SK-N-SH (cell line): ENCODE data around the gene IL6ST. TPM values are rescaled to one million over a fixed set of nuclear protein-coding genes. Genes with fewer than 3 reads are reported as not detected.

Experiments
- CTCF ChIA-PET: fragments of 300-600, 350-600 bp; formaldehyde crosslinking; extraction: SDS; loops from one replicate; lab custom pipeline; 2021; lab: Yijun Ruan, JAX
- POLR2A ChIA-PET: fragments of 350-600 bp; sonication (Branson Sonifier 250); formaldehyde crosslinking; extraction: SDS; loops from one replicate; lab custom pipeline; 2020; ENCODE audit warnings: antibody characterized with exemption, inconsistent platforms; lab: Yijun Ruan, JAX
- DNase-seq: peaks from one replicate; pipeline ENCODE4 v3.0.0; 2012
- H2AFZ ChIP-seq: fragments of 200-600 bp; sonication (generic); 2 replicates; pipeline ENCODE4 v1.8.1; 2016; ENCODE audit warnings: antibody characterized with exemption, mild to moderate bottlenecking, low read depth
- H3F3A ChIP-seq: fragments of 200-600 bp; sonication (generic); replicated peaks from 2 replicates; pipeline ENCODE3; 2016; ENCODE audit warnings: antibody characterized with exemption, mild to moderate bottlenecking; ENCODE audit not compliant: insufficient read depth
- H3K27ac ChIP-seq, 2 experiments: fragments of 200-500 bp in 1 of 2; fragments of 200-600 bp in 1 of 2; sonication (Bioruptor generic) in 1 of 2; sonication (generic), shearing (Covaris generic) in 1 of 2; 2 replicates each; pipeline versions ENCODE4 v1.5.1 to v1.6.1; 2014 to 2016; ENCODE audit warnings: low read depth in 2 of 2, inconsistent platforms in 1 of 2, low read length in 1 of 2, mild to moderate bottlenecking in 1 of 2, mixed read lengths in 1 of 2
- H3K27me3 ChIP-seq: fragments of 200-600 bp; sonication (generic), shearing (Covaris generic); 2 replicates; pipeline ENCODE4 v1.6.1; 2016; ENCODE audit warnings: mixed run types; ENCODE audit not compliant: insufficient read depth
- H3K36me3 ChIP-seq, 2 experiments: fragments of 200-500 bp in 1 of 2; fragments of 200-600 bp in 1 of 2; sonication (Bioruptor generic) in 1 of 2; sonication (generic) in 1 of 2; replicated peaks in 1 of 2; 2 replicates each; pipeline versions ENCODE3 to v1.5.1; 2014 to 2016; ENCODE audit warnings: low read length in 1 of 2, mild to moderate bottlenecking in 1 of 2; ENCODE audit not compliant: insufficient read depth in 2 of 2, control insufficient read depth in 1 of 2
- H3K4me1 ChIP-seq, 2 experiments: fragments of 200-500 bp in 1 of 2; fragments of 200-600 bp in 1 of 2; sonication (Bioruptor generic) in 1 of 2; sonication (generic), shearing (Covaris generic) in 1 of 2; 2 replicates each; pipeline versions ENCODE4 v1.5.1 to v1.6.1; 2014 to 2016; ENCODE audit warnings: low read depth in 1 of 2, low read length in 1 of 2, mixed run types in 1 of 2; ENCODE audit not compliant: insufficient read depth in 2 of 2, control insufficient read depth in 1 of 2
- H3K4me2 ChIP-seq: fragments of 200-600 bp; sonication (generic), shearing (Covaris generic); 2 replicates; pipeline ENCODE4 v1.6.1; 2017; ENCODE audit warnings: mixed run types
- H3K4me3 ChIP-seq, 2 experiments: fragments of 200-500 bp in 1 of 2; fragments of 200-600 bp in 1 of 2; sonication (Bioruptor generic) in 1 of 2; sonication (generic), shearing (Covaris generic) in 1 of 2; 2 replicates each; pipeline versions ENCODE4 v1.5.1 to v1.8.1; 2014 to 2016; ENCODE audit warnings: low read depth in 2 of 2, inconsistent platforms in 1 of 2, low read length in 1 of 2, mild to moderate bottlenecking in 1 of 2, mixed read lengths in 1 of 2, moderate library complexity in 1 of 2
- H3K79me2 ChIP-seq: fragments of 200-600 bp; sonication (generic); 2 replicates; pipeline ENCODE4 v1.8.1; 2017; ENCODE audit warnings: mild to moderate bottlenecking; ENCODE audit not compliant: insufficient read depth
- H3K9ac ChIP-seq: fragments of 200-600 bp; sonication (generic); 2 replicates; pipeline ENCODE4 v1.6.1; 2017; ENCODE audit warnings: mixed run types
- H3K9me2 ChIP-seq: fragments of 200-600 bp; sonication (generic); 2 replicates; pipeline ENCODE4 v1.6.1; 2017; ENCODE audit warnings: mixed run types
- H3K9me3 ChIP-seq: fragments of 200-600 bp; sonication (generic); 2 replicates; pipeline ENCODE4 v1.6.1; 2017; ENCODE audit warnings: mixed run types, mild to moderate bottlenecking, moderate library complexity
- H4K20me1 ChIP-seq: fragments of 200-600 bp; sonication (generic); 2 replicates; pipeline ENCODE4 v1.6.1; 2017; ENCODE audit warnings: mild to moderate bottlenecking, mixed run types; ENCODE audit not compliant: insufficient read depth
- CHD2 ChIP-seq: fragments of 150-350 bp; IDR thresholded peaks from 2 replicates; pipeline ENCODE4 v1.6.1; 2018; ENCODE audit warnings: low read length; ENCODE audit not compliant: partially characterized antibody
- CTCF ChIP-seq: fragments of 200-600 bp; sonication (generic); IDR thresholded peaks from 2 replicates; pipeline ENCODE4 v1.6.1; 2017; ENCODE audit warnings: antibody characterized with exemption, mild to moderate bottlenecking, moderate library complexity
- EP300 ChIP-seq, 2 experiments: IDR thresholded peaks; 2 replicates each; pipeline versions ENCODE4 v1.4.0 to v1.6.1; 2012; ENCODE audit warnings: borderline replicate concordance in 1 of 2, low read depth in 1 of 2, low read length in 1 of 2
- EZH2phosphoT487 ChIP-seq: fragments of 200-600 bp; sonication (generic); IDR thresholded peaks from 2 replicates; pipeline ENCODE4 v1.6.1; 2017; ENCODE audit warnings: low read depth, mixed run types, mild to moderate bottlenecking, antibody characterized with exemption, moderate library complexity, borderline replicate concordance
- FOXJ3 ChIP-seq: sonication (generic); formaldehyde crosslinking; IDR thresholded peaks from 2 replicates; pipeline ENCODE4 v1.5.1; 2020; ENCODE audit warnings: mild to moderate bottlenecking, missing genetic modification reagents
- JUND ChIP-seq: IDR thresholded peaks from 2 replicates; pipeline ENCODE4 v1.4.0; 2012
- MAX ChIP-seq: IDR thresholded peaks from 2 replicates; pipeline ENCODE4 v1.4.0; 2012; ENCODE audit warnings: low read depth
- MEF2A ChIP-seq: IDR thresholded peaks from 2 replicates; pipeline ENCODE4 v1.4.0; 2012; ENCODE audit warnings: low read depth, borderline replicate concordance
- MXI1 ChIP-seq: IDR thresholded peaks from 2 replicates; pipeline ENCODE4 v1.6.1; 2012; ENCODE audit warnings: mild to moderate bottlenecking, low read depth, low read length, improper control_type of control experiment
- POLR2AphosphoS5 ChIP-seq: IDR thresholded peaks from 2 replicates; pipeline ENCODE4 v1.6.1; 2012; ENCODE audit warnings: low read depth, low read length
- RAD21 ChIP-seq: IDR thresholded peaks from 2 replicates; pipeline ENCODE4 v1.6.1; 2012; ENCODE audit warnings: mild to moderate bottlenecking, low read length
- RCOR1 ChIP-seq: fragments of 150-350 bp; IDR thresholded peaks from 2 replicates; pipeline ENCODE4 v1.6.1; 2017; ENCODE audit warnings: antibody characterized with exemption, low read length
- REST ChIP-seq: IDR thresholded peaks from 2 replicates; pipeline ENCODE4 v1.6.1; 2012; ENCODE audit warnings: mild to moderate bottlenecking, low read depth, low read length, moderate library complexity
- SIN3A ChIP-seq: IDR thresholded peaks from 2 replicates; pipeline ENCODE4 v1.6.1; 2012; ENCODE audit warnings: low read depth, mild to moderate bottlenecking, low read length, moderate library complexity, borderline replicate concordance
- TAF1 ChIP-seq: IDR thresholded peaks from 2 replicates; pipeline ENCODE4 v1.6.1; 2012; ENCODE audit warnings: low read depth, mild to moderate bottlenecking, low read length, moderate library complexity, borderline replicate concordance
- TEAD4 ChIP-seq: IDR thresholded peaks from 2 replicates; pipeline ENCODE4 v1.4.0; 2012; ENCODE audit warnings: mild to moderate bottlenecking, borderline replicate concordance; ENCODE audit not compliant: insufficient read depth
- USF1 ChIP-seq: IDR thresholded peaks from 2 replicates; pipeline ENCODE4 v1.4.0; 2012; ENCODE audit warnings: low read depth, borderline replicate concordance
- USF2 ChIP-seq: fragments of 150-350 bp; IDR thresholded peaks from 2 replicates; pipeline ENCODE4 v1.6.1; 2017; ENCODE audit warnings: antibody characterized with exemption, low read length, low read depth, borderline replicate concordance
- WGBS: methylation state at CpG from one replicate; pipeline ENCODE4 v1.1.6; 2017; ENCODE audit warnings: low lambda C conversion rate; 5-methylcytosine and 5-hydroxymethylcytosine counted together
- polyA plus RNA-seq, 3 experiments: library from polyadenylated mRNA; depleted of rRNA; stranded (reverse); fragments of >200 nt; gene quantifications; 2 replicates each; pipeline ENCODE4 v1.2.3, GENCODE V29; 2012

The IL6ST gene
- polyA plus RNA-seq, 1 of the 3 experiments (the other 2 are of a cell fraction): 16.0 TPM

- peaks cover 6% of the 10 kb centered on the region for H3F3A ChIP-seq
- H3K4me1 ChIP-seq: no peaks in the 10 kb centered on the region
- DNase-seq: no peak
- H3K79me2 ChIP-seq: no peaks in the 10 kb centered on the region
- H3K27ac ChIP-seq: no peak overlapping the region
- TF ChIP-seq SIN3A: no peak
- no peak for TF ChIP-seq MXI1
- TF ChIP-seq RCOR1: no peak
- no peak for TF ChIP-seq USF2
- no peak for TF ChIP-seq TAF1
- TF ChIP-seq USF1: no peak
- TF ChIP-seq FOXJ3: no peak
- no peak for TF ChIP-seq POLR2AphosphoS5
- TF ChIP-seq MEF2A: no peak
- TF ChIP-seq JUND: no peak
- no peaks in the 10 kb centered on the region for H3K9me3 ChIP-seq
- H2AFZ ChIP-seq: no peak overlapping the region
- H3K9ac ChIP-seq: no peak overlapping the region
- ChIA-PET POLR2A (no interaction called here), CTCF (no interaction called here)
- WGBS: 88% methylated on average over 4 of the region's 4 CpGs
- H4K20me1 ChIP-seq: no peaks in the 10 kb centered on the region
- no peak overlapping the region for H3K4me2 ChIP-seq
- H3K27me3 ChIP-seq: no peaks in the 10 kb centered on the region
- H3K4me3 ChIP-seq: no peak overlapping the region
- H3K9me2 ChIP-seq: no peaks in the 10 kb centered on the region
- no peaks in the 10 kb centered on the region for H3K36me3 ChIP-seq
These were observed 30.6 kb upstream of the IL6ST start for GRCh38 chr5:56025151-56025885.

- POLR2A ChIA-PET: no interaction called here
- Histone ChIP-seq H3K9ac (no peak overlapping the region), H3K9me3 (no peaks in the 10 kb centered on the region), H3K79me2 (no peaks in the 10 kb centered on the region)
- TF ChIP-seq CHD2 (no peak), MAX (no peak), USF1 (no peak), TEAD4 (no peak), EZH2phosphoT487 (no peak), TAF1 (no peak), JUND (no peak), CTCF (no peak), REST (no peak), RAD21 (no peak), SIN3A (no peak), EP300 (IDR thresholded peaks at IDR 0.05; ENCODE audit: borderline replicate concordance in 1 of 2, low read depth in 1 of 2, low read length in 1 of 2) (no peak), RCOR1 (no peak)
- TF ChIP-seq, all 33 proteins: peak for 0
- H3K4me1 ChIP-seq: no peaks in the 10 kb centered on the region
- WGBS: 86% methylated on average over 2 of the region's 2 CpGs
- peaks cover 6% of the 10 kb centered on the region for H3F3A ChIP-seq
- H3K27me3 ChIP-seq: no peaks in the 10 kb centered on the region
- no peaks in the 10 kb centered on the region for H3K9me2 ChIP-seq
- no peak overlapping the region for H3K27ac ChIP-seq
- no peaks in the 10 kb centered on the region for H4K20me1 ChIP-seq
- CTCF ChIA-PET: no interaction called here
- no peak overlapping the region for H2AFZ ChIP-seq
- no peak overlapping the region for H3K4me2 ChIP-seq
- no peak for DNase-seq
- no peaks in the 10 kb centered on the region for H3K36me3 ChIP-seq
- no peak overlapping the region for H3K4me3 ChIP-seq
These were observed 30.0 kb upstream of the IL6ST start for GRCh38 chr5:56024810-56025150.
